ENCODE results near the gene C5. TPM values are rescaled to one million over a fixed set of nuclear protein-coding genes. Genes with fewer than 3 reads are reported as not detected.
A peak's percentile ranks its signal among the peaks of the same experiment; 100 is the strongest.

Gene C5
- total RNA-seq, 1 experiment from 2014 or later: 4.2 TPM

DNA sequence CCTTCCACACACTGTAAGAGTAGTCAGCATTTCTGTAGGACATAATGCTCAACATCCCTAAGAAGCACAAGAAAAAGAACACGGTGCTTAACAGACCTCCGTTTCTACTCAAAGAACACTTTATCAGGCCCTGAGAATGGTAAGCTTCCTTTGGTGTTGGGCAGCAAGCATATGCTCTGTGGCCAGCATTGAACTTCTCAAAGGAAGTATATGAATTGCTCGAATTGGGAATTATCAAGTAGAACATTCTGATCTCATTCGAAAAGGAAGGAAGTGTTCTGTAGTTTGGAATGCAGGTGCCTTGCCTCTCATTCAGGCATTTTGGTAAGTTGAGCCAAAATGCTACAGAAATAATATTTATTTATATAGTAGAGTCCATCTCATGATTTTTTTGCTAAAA is 61.0 kb downstream of the C5 start:
- no peak overlapping the region for H3K27ac Mint-ChIP-seq (ENCODE audit: low read depth, unreplicated experiment)
- intact Hi-C loops (cut with micrococcal nuclease): no loop called here
- no peaks in the 10 kb centered on the region for H3K4me1 Mint-ChIP-seq (ENCODE audit: insufficient read depth, unreplicated experiment)
- no peak for DNase-seq (ENCODE audit: unreplicated experiment)
- no peak overlapping the region for H3K4me3 Mint-ChIP-seq (ENCODE audit: unreplicated experiment)
- POLR2A ChIA-PET: no interaction called here
- no TSS peak for BruUV-seq (replicated peaks)
- no peaks in the 10 kb centered on the region for H3K27me3 Mint-ChIP-seq (ENCODE audit: insufficient read depth, unreplicated experiment)
- no peaks in the 10 kb centered on the region for H3K9me3 Mint-ChIP-seq (ENCODE audit: unreplicated experiment)
- no peaks in the 10 kb centered on the region for H3K36me3 Mint-ChIP-seq (ENCODE audit: insufficient read depth, unreplicated experiment)
- CTCF ChIA-PET: interaction anchor here (5.5 kb wide), 1 partner anchor 69 kb away, joined by 111 read pairs; no protein-coding TSS in a partner anchor
- TF ChIP-seq, protein P1, sequence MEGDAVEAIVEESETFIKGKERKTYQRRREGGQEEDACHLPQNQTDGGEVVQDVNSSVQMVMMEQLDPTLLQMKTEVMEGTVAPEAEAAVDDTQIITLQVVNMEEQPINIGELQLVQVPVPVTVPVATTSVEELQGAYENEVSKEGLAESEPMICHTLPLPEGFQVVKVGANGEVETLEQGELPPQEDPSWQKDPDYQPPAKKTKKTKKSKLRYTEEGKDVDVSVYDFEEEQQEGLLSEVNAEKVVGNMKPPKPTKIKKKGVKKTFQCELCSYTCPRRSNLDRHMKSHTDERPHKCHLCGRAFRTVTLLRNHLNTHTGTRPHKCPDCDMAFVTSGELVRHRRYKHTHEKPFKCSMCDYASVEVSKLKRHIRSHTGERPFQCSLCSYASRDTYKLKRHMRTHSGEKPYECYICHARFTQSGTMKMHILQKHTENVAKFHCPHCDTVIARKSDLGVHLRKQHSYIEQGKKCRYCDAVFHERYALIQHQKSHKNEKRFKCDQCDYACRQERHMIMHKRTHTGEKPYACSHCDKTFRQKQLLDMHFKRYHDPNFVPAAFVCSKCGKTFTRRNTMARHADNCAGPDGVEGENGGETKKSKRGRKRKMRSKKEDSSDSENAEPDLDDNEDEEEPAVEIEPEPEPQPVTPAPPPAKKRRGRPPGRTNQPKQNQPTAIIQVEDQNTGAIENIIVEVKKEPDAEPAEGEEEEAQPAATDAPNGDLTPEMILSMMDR (IDR thresholded peaks at IDR 0.05; ENCODE audit: unreplicated experiment): no peak

DNA sequence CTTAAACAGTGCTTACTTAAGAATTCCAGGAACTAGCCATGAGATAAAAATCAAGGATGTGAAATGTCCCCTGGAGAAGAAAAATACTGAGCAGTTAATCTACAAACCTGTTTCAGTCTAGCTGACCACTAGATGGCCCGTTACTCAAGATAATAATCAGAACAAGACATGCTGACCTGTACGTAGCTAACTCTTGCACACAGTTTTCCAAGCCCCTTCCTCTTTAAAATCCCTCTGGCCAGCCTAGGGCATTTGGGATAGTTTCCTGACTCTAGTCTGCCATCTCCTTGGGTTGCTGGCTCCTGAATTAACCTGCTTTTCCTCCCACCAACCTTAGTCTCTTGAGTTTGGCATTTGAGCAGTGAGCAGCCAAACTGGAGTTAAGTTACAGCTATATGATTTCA is 64.3 kb downstream of the C5 start:
- POLR2A ChIA-PET: interaction anchor here (0.8 to 1.1 kb wide), 3 partner anchors 74 to 227 kb away, joined by 3 to 9 read pairs (median 3); no protein-coding TSS in a partner anchor
- H3K9me3 Mint-ChIP-seq (ENCODE audit: unreplicated experiment): no peaks in the 10 kb centered on the region
- H3K4me3 Mint-ChIP-seq (ENCODE audit: unreplicated experiment): no peak overlapping the region
- H3K4me1 Mint-ChIP-seq (ENCODE audit: insufficient read depth, unreplicated experiment): no peaks in the 10 kb centered on the region
- peak; percentile 61 for DNase-seq (ENCODE audit: unreplicated experiment)
- H3K27me3 Mint-ChIP-seq (ENCODE audit: insufficient read depth, unreplicated experiment): no peaks in the 10 kb centered on the region
- no peak overlapping the region for H3K27ac Mint-ChIP-seq (ENCODE audit: low read depth, unreplicated experiment)
- no TSS peak for BruUV-seq (replicated peaks)
- TF ChIP-seq, protein P1 (IDR thresholded peaks at IDR 0.05; ENCODE audit: unreplicated experiment): peak; percentile 58
- CTCF ChIA-PET: interaction anchor here (0.6 to 5.5 kb wide), 24 partner anchors 8 to 1186 kb away, joined by 3 to 111 read pairs (median 4); partner anchors contain the start of gene CNTRL
- intact Hi-C loops (cut with micrococcal nuclease): loop anchor here (1.0 to 2.0 kb wide), 3 partner anchors 74 to 415 kb away; no protein-coding TSS in a partner anchor
- H3K36me3 Mint-ChIP-seq (ENCODE audit: insufficient read depth, unreplicated experiment): no peaks in the 10 kb centered on the region

DNA sequence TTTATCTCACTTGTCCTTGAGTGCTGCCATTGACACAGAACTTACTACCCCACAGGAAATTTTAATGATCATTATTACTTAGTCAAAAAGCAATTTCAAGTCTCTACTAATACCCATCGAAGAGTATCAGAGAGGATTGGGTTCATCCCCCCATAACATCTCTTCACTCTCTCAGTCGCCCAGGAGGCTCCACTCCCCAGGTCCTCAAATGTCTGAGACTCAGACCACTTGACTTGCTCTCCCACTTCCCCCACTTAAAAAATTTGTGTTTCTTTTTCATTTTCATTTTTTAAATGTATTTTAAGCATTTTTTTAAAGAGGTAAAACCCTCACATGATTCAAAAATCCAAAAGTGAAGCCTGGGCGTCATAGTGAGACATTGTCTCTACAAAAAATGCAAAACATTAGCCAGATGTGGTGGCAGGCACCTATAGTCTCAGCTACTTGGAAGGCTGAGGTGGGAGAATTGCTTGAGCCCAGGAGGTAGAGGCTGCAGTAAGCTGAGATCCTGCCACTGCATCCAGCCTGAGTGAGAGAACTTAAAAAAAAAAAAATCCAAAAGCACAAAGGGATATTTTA is 66.7 kb downstream of the C5 start:
- intact Hi-C loops (cut with micrococcal nuclease): no loop called here
- Mint-ChIP-seq H3K9me3 (ENCODE audit: unreplicated experiment) (no peaks in the 10 kb centered on the region), H3K4me3 (ENCODE audit: unreplicated experiment) (no peak overlapping the region), H3K4me1 (ENCODE audit: insufficient read depth, unreplicated experiment) (no peaks in the 10 kb centered on the region), H3K36me3 (ENCODE audit: insufficient read depth, unreplicated experiment) (no peaks in the 10 kb centered on the region), H3K27me3 (ENCODE audit: insufficient read depth, unreplicated experiment) (no peaks in the 10 kb centered on the region), H3K27ac (ENCODE audit: low read depth, unreplicated experiment) (no peak overlapping the region)
- ChIA-PET CTCF (interaction anchor here (0.6 to 5.5 kb wide), 13 partner anchors 11 to 857 kb away, joined by 3 to 111 read pairs (median 5); no protein-coding TSS in a partner anchor), POLR2A (interaction anchor here (0.9 kb wide), 1 partner anchor 88 kb away, joined by 3 read pairs; no protein-coding TSS in a partner anchor)
- TF ChIP-seq, protein P1 (IDR thresholded peaks at IDR 0.05; ENCODE audit: unreplicated experiment): no peak
- no peak for DNase-seq (ENCODE audit: unreplicated experiment)
- no TSS peak for BruUV-seq (replicated peaks)

DNA sequence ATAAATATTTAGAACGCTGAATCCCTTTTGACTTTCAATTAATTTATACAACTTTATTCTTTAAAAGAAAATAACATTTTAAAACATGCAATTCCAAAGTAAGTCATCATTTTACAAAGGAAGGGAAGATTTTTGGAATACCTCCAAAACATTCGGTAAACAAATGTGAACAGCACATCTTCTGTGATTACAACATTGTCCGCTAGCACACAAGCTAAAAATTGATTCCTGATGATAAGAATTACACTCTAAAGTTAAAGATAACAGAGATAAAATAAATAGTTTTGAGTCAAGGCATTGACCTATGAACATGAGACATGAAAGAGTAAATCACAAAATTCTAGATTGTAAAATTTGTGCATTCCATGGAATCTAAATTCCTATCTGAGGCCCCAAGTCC is 67.2 kb downstream of the C5 start:
- DNase-seq (ENCODE audit: unreplicated experiment): no peak
- POLR2A ChIA-PET: no interaction called here
- H3K4me1 Mint-ChIP-seq (ENCODE audit: insufficient read depth, unreplicated experiment): no peaks in the 10 kb centered on the region
- H3K4me3 Mint-ChIP-seq (ENCODE audit: unreplicated experiment): no peak overlapping the region
- CTCF ChIA-PET: interaction anchor here (0.8 to 3.5 kb wide), 5 partner anchors 14 to 76 kb away, joined by 3 to 25 read pairs (median 5); no protein-coding TSS in a partner anchor
- intact Hi-C loops (cut with micrococcal nuclease): no loop called here
- H3K9me3 Mint-ChIP-seq (ENCODE audit: unreplicated experiment): no peaks in the 10 kb centered on the region
- no peaks in the 10 kb centered on the region for H3K27me3 Mint-ChIP-seq (ENCODE audit: insufficient read depth, unreplicated experiment)
- no TSS peak for BruUV-seq (replicated peaks)
- TF ChIP-seq, protein P1 (IDR thresholded peaks at IDR 0.05; ENCODE audit: unreplicated experiment): no peak
- H3K36me3 Mint-ChIP-seq (ENCODE audit: insufficient read depth, unreplicated experiment): no peaks in the 10 kb centered on the region
- no peak overlapping the region for H3K27ac Mint-ChIP-seq (ENCODE audit: low read depth, unreplicated experiment)
